ENCODE data around the gene RNU1-2.
"Not testable (repeated sequence)": the region's sequence is repeated elsewhere in the genome, so short reads cannot be mapped to it uniquely, and the experiment has no call there.

RNU1-2 gene

DNA sequence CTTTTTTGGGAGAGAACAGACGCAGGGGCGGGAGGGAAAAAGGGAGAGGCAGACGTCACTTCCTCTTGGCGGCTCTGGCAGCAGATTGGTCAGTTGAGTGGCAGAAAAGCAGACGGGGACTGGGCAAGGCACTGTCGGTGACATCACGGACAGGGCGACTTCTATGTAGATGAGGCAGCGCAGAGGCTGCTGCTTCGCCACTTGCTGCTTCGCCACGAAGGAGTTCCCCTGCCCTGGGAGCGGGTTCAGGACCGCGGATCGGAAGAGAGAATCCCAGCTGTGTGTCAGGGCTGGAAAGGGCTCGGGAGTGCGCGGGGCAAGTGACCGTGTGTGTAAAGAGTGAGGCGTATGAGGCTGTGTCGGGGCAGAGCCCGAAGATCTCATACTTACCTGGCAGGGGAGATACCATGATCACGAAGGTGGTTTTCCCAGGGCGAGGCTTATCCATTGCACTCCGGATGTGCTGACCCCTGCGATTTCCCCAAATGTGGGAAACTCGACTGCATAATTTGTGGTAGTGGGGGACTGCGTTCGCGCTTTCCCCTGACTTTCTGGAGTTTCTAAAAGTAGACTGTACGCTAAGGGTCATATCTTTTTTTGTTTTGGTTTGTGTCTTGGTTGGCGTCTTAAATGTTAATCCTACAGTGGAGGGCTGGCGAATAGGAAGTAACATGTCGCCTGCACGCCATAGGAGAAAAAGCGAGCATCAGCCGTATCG lies at the start of gene RNU1-2:
Gene RNU1-2 (plus strand): TSS at position 383 of the 718 bp plus-strand sequence.
- peak; percentile 74 for DNase-seq (ENCODE audit: low spot score)

DNA sequence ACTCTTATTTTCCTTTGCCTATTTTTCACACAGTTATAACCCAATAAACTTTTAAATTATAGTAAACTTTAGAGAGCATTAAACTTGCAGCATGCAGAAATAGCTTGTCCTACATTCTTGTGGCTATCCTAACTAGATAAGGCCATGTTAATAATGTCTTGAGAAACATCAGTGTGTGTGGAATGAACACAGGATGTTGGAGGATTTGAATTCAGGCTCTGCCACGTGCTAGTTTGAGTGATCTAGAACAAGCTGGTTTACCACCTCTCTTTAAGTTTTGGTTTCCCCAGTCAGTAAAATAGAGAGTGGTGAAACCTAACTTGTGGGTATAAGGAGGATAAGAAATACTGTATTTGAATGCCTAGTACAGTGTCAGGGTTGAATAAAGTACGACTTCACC lies 39.6 kb upstream of the RNU1-2 start:
- not testable (repeated sequence) for DNase-seq (ENCODE audit: low spot score)

DNA sequence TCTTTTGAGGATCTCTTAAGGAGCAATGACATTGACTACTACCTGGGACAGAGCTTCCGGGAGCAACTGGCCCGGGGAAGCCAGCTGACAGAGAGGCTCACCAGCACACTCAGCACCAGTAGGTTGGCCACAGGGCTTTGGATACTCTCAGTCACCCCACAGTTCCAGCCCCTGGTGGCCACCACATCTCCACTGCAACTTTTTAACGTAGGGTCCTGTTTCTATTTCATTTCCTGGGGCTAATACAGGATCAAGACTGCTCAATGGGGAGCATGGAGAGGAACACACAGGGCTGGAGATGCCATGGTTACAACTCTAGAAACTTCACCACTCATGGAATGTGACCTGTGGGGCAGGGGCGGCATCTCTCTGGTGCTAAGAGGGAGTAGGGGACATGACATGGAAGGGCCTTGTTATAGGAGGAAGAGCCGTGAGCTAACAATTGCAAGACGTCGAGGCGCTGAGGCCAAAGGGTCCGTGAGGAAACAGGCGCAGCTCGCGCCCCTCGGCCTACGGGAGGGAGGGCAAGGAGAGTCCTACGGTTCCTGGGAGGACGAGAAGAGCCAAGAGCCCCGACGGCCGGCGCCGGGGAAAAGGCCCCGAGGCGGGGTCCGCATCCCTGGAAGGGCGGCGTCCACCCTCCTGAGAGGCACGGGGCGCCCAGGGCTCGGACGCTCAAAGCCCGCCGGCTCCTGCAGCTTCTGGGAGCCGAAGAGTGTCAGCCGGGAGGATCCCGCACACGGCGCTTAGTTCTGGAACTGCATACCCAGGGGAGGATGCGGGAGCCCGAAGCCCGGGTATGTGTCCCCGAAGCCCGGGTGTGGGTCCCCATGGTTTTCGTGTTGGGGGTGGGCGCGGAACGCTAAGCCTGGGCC lies 36.4 kb upstream of the RNU1-2 start:
- not testable (repeated sequence) for DNase-seq (ENCODE audit: low spot score)

DNA sequence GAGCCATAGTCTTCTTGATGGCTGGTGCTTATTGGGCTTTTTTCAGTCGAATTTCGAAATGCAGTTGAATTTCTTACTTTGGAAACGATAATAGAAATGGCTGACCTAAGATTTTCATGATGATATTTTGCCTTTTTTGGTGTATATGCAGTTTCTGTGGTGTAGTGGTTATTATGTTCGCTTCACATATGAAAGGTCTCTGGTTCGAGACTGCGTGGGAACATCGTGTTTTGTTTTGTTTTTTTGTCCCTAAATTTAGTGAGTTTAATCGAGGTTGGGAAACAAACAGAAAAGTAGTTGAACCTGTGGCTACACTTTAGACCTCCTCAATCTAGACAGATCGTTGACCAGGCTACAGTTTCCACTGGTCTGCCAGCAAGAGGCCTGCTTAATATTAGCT lies 35.7 kb upstream of the RNU1-2 start:
- not testable (repeated sequence) for DNase-seq (ENCODE audit: low spot score)

DNA sequence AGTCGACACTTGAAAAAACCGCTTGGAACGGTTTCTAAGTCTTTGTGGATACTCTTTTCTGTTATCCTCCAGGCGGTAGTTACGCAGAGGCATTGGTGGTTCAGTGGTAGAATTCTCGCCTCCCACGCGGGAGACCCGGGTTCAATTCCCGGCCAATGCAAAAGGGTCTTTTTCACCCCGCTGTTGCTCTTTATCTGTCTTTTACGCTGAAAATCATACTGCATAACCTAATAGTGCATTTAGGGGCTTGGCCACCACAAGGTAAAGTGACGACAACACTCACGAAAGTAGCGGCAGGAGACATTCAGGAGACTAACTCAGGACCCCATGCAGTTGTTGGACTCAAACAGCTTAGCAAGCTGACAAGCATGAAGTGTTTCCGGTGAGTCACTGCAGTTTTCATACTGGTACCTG lies 33.9 kb upstream of the RNU1-2 start:
- not testable (repeated sequence) for DNase-seq (ENCODE audit: low spot score)

DNA sequence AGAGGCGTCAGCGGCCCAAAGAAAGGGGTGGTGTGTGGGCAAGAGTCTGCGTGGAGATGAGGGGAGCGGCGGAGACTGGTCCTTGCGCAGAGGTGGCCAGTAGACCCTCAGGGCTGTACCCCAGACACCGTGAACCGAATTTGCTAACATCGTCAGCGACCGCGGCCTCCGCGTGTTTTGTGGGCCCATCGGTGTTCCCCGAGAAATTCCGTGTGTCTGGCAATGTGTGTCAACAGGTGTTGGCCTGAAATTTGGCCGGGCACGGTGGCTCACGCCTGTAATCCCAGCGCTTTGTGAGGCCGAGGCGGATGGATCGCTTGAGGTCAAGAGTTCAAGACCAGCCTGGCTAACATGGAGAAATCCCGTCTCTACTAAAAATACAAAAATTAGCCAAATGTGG lies 33.4 kb upstream of the RNU1-2 start:
- DNase-seq (ENCODE audit: low spot score) = not testable (repeated sequence)

DNA sequence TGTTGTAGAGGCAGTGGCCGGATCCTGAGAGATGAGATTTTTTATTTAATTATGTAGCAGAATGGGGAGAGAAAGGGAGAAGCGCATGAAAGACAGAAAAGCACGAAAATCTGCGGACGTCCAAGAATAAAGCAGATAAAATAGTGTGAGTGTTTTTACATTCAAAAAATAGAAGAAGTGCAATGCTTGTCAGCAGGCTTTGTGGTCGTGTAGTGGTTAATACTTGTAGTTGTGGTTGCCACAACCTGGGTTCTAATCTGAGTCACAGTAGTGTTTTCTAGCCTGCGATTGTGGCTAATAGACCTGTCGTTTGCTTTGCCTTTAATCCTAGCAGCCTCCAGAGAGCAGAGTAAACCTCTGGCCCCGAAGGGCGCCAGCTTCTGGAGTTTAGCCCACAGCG lies 32.8 kb upstream of the RNU1-2 start:
- not testable (repeated sequence) for DNase-seq (ENCODE audit: low spot score)

DNA sequence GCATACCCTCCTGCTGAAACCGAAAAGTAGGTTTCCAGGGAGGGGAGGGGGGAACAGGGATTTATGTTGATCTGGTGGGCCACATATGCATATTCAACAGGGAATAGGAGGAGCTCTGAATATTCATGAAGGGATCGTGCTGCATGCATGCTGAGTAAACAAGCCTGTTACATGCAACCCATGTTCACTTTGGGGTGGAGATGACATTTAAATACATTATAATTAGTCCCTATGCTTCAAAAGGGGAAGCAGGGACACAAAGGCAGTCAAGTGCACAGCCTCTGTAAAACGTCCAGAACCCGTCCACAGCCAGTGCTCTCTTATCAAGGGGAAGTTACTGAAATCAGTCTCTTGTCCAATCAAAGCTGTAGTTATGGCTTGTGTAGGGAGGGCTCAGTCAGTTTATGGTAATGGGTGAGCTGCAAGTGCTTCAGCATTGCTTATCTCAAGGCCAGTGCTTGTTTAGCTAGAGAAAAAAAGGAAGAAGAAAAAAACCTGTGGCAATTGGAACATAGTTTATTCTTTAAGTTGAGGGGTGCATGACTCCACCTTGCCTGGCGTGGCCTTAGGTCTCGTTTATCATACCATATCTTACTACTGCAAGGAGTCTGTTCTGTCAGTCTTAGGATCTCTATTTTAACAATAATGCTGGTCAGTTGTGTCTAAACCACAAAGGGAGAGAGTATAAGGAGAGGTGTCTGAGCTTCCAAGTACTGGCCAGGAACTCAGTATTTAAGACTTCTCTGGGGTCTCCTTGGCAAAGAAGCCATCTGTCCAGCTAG lies 28.7 kb upstream of the RNU1-2 start:
- not testable (repeated sequence) for DNase-seq (ENCODE audit: low spot score)

DNA sequence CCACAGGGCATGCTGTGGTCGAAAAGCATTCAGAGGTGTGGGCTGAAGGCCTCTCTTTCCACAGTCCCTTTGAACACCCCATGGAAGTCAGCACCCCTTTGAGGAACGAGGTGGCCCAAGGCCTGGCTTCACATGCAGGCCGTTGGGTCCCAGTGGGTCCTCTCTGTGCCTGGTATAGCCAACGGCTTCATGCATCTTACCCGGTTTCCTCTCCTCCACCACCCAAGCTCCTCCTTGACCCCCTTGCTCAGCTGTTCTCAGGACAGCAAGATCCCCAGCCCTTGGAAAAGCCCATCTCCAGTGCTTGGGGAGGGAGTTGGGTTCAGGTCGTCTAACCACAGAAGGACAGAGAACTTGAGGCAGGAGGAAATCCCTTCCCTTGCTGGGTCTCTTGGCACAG lies 27.0 kb upstream of the RNU1-2 start:
- not testable (repeated sequence) for DNase-seq (ENCODE audit: low spot score)

DNA sequence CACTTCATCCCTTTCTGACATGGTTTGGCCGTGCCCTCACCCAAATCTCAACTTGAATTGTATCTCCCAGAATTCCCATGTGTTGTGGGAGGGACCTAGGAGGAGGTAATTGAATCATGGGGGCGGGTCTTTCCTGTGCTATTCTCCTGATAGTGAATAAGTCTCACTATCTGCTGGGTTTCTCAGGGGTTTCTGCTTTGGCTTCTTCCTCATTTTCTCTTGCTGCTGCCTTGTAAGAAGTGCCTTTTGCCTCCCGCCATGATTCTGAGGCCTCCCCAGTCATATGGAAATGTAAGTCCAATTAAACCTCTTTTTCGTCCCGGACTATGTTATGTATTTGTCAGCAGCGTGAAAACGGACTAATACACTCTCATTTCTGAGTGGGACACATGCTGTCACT lies 25.8 kb upstream of the RNU1-2 start:
- not testable (repeated sequence) for DNase-seq (ENCODE audit: low spot score)

DNA sequence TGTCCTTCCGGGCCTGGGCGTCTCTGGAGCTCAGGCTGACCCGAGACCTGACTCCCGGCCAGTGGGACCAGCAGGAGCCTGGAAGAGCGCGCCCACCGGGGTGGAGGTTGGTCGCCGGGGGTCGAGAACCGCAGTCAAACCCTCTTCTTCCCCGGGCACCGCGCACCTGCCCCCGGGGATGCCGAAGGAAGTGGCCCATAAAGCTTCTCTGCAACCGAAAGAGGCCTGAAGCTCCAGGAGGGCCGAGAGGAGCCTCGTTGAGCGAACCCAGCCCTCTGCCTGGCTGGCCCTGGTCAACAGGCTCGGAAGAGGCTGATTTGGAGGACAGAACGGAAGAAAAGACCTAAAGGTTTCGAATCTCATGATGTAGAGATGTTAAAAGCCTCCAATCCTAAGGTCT lies 24.6 kb upstream of the RNU1-2 start:
- not testable (repeated sequence) for DNase-seq (ENCODE audit: low spot score)

DNA sequence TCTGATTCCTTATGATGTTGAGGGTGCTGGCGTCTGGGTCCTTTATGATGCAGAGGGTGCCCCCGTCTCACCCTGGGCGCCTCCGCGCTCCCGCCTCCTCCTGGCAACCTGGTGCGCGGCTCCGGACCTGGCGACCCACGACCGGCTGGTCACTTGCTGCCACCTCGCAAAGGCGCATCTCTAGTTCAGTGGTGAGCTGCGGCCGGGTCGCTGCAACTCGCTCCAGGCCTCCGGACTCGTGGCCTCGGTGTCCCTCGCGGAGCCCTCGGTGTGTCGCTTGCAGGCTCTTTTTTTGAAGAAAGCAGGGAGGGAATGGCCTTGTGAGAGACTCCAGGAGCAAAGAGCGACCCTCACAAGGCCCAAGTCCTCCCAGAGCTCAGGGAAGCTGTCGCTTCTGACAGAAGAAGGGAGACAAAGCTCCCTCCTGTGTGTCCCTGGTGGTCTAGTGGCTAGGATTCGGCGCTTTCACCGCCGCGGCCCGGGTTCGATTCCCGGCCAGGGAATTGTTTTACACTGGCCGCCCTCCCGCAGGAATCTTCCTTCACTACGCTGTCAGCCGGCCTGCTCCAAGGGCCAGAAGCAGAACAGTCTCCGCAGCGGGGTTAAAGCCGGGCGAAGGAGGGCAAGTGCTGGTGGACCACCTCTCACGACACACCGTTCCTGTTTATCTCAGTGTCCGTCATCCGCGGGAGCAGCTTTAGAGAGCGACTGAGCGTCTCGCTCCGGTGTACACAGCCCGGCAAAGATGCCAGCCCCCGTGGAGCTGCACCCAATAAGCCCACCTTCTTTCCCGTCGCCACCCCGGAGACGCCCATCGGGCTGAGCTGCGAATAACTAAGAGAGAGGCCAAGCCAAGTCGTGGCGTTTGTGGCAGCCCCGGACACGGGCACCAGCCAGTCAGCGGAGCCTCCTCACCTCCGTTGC lies 23.4 kb upstream of the RNU1-2 start:
- DNase-seq (ENCODE audit: low spot score) = not testable (repeated sequence)

DNA sequence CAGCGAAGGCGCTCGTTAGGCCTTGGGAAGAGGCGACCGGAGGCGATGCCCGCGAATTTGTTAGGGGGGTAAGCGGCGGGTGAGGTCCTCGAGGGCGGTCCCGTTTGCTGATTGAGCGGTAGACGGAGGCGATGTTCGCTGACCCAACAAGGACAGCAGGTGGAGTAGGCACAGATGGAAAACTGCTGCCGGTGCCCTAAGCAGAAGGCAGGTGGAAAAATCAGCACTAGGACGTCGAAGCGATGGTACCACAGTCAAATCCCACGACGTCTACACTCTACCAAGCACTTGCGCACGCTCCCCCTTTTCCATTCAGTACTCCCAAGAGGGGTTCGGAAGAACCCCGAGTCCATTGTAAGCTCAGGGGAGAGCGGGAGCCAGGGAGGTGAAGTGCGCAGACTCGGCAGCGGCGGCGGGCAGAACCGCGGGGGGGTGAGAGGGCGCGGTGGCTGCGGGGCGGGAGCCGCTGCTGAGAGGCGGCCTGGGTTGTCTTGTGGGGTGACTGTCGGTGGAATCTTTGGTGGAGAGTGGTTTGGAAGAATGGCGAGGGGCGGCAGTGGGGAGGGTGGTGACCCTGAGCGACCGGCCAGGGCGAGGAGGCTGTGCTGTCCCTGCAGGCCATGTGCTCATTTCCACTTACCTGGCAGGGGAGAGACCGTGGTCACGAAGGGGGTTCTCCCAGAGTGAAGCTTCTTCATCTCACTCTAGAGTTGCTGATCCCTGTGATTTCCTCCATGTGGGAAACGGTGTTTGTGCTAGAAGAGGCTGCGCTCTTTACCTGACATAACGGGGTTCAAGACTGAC lies 22.5 kb upstream of the RNU1-2 start:
- not testable (repeated sequence) for DNase-seq (ENCODE audit: low spot score)

DNA sequence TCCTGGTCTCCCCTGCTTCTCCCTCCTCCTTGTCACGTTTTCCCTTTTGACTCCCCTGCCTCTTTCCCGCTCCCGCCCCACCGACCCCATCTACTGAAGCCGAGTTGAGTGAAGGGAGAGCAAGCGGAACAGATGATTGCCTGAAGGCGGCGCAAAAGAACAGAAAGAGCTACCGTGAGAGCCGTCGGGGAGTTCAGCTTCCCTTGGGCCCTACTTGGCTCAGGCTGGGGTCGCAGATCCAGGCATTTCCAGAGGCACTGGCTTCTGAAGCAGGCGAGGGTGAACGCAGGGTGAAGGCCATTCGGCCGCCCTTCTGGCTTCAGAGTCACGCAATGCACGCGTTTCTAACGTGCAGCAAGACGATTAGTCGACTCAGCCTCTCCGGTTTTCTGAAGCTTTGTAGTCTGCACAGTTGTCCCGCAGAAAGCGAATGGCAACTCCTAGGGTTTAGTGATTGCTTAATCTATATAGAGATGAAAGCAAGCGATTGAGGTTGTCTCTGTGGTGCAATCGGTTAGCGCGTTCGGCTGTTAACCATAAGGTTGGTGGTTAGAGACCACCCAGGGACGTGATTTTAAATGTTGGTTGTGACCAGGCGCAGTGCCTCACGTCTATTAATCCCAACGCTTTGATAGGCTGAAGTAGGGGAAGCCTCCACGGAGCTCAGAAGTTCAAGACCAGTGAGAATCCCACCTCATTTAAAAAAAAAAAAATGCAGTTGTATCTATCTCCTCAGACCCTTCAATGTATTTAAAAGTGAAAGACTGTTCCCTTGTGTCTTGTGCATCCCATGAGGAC lies 20.6 kb upstream of the RNU1-2 start:
- not testable (repeated sequence) for DNase-seq (ENCODE audit: low spot score)

DNA sequence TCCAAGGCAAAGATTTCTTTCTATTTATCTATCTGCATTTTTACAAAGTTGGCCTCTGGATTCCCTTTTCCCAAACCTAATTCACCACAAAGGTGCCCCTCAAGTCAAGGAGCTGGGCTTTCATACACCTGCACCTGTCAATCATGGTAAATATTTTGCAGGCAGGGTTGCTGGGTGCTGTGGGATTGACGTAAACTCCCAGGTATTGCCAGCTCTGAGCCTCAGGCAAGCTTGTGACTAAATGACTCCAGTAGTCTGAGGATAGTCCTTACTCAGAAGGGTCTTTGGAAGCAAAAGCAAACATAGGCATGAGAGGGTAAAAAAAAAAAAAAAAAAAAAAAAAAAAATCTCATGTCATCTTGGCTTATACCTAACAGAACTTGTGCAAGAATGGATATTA lies 14.0 kb upstream of the RNU1-2 start:
- DNase-seq (ENCODE audit: low spot score) = not testable (repeated sequence)

DNA sequence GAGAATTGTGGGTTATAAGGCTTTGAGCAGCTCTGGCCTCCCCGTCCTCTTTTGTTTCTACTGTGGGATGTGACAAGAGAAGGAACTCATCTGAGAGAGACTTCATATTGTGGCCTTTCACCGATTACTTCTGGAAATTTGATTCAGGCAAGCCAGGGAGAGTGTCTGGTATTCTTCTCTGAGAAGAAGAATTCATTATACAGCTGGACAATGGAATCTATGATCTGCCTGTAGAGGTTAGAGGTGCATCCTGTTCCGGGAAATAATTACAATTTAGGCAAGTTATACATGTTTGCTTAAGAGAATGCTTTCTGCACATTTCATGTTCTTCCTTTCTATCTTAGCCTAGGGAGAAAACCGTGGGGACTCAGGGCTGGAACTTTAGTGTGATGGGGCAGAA lies 12.8 kb upstream of the RNU1-2 start:
- DNase-seq (ENCODE audit: low spot score) = no peak

DNA sequence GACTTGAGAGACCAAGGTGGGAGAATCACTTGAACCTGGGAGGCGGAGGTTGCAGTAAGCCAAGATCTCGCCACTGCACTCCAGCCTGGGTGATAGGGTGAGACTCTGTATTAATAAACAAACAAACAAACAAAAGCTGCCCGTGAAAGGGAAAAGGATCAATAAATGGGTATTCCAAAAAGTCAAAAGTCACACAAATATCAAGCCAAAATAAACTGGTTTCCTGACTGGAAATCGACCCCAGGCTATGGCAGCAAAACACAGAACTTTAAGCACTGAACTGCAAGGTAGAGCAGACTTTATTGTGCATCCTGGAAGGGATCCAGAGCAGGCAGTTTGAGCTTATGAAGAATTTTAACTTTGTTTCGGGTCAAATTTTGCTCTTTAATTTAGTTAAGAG lies 11.3 kb upstream of the RNU1-2 start:
- not testable (repeated sequence) for DNase-seq (ENCODE audit: low spot score)

DNA sequence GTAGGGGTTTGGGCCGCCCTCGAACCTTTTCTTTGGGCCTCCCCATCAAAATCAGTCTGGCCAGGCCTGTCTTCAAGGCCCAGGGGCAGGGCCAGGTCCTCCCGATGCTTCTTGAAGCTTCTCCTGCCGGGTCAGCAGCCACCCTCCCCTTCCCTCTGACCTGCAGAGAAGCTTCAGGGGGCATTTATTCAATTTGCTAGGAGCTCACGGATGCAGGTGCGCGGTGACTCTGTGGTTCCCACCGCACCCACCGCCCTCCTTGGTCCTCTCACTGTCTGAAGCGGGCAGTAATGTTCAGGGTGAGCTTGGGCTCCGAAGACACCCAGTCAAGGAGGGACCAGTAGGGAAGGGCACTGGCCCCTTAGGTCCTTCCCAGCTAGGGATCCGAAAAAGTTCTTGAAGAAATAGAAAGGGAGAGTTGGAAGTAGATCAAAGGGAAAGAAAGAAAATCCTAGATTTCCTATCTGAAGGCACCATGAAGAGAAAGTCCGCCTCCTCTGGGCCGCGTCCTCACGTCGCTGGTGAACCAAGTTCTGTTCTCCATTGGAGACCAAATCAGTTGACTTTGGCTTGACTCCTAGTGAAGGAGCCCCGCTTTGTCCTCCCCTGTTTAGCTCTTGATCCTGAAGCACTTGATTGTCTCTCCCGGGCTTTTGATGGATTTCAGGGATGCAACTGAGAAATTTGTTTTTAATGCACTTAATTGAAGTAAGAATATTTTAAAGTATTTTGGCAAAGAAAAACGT lies 8.7 kb upstream of the RNU1-2 start:
- DNase-seq (ENCODE audit: low spot score) = no peak

Data from COLO829 (cell line).